Fibroblast of skin of scalp (primary cell): ENCODE results near the gene MME.

ENCODE experiments used
- DNase-seq: peaks from one replicate; pipeline ENCODE4 v3.0.0-alpha.2; 2013

Gene MME

DNA sequence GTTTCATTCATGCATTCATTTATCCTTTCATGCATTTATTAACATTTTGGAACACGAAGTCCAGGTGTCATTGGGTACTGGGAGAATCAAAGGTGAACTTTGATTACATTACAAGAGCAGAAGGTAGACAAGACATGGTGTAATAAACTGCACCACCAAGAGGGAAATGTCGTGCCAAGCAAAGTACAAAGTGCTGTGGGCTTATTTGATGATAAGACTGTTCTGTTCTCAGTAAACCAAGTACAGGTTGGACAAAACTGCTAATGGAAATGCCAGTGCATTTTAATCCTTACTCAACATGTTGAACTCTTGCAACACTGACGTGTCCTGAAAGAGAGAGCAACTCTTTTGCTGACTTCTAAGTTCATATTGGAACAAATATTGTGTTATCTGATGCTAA, 69.4 kb downstream of the MME start:
- DNase-seq, result no peak

DNA sequence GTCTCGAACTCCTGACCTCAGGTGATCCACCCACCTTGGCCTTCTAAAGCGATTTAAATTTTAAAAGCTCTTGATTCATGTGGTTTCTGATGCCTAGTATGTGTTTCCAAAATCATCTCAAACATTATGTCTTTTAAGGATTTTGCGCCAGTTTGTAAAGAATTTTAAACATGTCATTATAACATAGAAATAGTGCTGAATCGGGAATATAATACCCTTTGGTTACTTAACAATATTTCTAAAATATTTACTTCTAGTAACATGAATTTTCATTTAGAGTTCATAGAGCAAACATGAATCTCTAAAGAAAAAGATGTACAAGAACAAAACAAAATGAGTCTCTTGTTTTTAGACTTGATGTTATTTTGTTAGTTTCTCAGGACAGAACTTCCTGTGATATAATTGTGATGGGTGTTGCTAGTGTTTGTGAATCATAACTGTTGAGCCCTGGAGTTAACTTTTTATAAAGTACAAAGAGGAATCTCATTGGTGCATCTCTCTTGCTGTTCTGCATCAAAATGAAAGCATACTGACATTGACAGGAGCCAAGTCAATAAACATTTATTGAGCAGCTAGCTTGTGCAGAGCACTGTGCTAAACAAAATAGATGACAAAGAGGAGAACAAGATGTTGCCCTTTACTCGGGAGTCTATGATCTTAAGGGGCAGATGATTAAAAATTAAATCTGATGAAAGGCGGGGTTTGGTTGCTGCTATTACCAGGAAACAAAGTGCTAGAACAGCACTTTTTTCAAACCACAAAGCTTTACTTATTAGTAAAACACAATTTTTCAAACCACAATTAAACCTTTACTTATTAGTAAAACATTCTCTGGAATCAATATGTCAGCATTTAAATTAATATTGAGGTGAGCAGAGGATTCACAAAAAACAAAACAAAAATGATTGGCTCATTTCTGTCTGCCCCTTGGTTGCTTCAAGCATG, 73.4 kb downstream of the MME start:
- no peak for DNase-seq

GRCh38 chr3:155154255-155154654, 74.1 kb downstream of the MME start:
- no peak for DNase-seq

DNA sequence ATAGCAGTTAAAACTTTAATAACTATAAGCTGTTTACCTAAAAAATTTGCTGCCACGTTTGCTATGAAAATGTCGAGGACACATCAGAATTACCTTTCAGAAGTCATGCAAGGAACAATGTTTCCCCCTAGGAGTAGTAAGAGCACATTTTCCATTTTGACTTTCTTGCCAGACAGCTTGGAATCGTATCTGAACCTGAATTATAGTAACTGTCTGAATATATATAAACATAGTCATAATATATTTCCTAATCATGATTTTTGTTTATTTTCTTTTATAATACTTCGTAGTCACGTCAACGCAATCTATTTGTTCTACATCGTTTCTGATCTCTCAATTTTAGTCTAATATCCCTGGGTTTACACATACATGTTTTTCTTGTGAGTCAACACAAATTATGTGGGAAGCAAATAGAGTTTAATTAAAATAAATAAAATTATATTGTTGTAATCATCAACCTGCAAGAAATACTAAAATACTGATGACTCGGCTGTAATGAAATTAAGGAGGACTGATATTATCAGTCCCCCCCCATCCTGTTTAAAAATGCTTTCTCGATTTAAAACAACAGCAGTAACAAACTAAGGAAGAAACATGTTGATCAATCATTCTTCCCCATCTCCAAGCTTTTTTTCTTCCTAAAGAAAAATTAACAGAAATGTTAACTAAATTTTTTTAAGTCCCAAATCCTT, 78.4 kb downstream of the MME start:
- DNase-seq, result no peak

GRCh38 chr3:155159301-155159700, 79.2 kb downstream of the MME start:
- DNase-seq, result no peak

- no peak for DNase-seq
These were observed 81.6 kb downstream of the MME start for GRCh38 chr3:155161640-155162292.

GRCh38 chr3:155164306-155164705, 84.2 kb downstream of the MME start:
- DNase-seq, result no peak

GRCh38 chr3:155166441-155166840, 86.3 kb downstream of the MME start:
- DNase-seq, result no peak

DNA sequence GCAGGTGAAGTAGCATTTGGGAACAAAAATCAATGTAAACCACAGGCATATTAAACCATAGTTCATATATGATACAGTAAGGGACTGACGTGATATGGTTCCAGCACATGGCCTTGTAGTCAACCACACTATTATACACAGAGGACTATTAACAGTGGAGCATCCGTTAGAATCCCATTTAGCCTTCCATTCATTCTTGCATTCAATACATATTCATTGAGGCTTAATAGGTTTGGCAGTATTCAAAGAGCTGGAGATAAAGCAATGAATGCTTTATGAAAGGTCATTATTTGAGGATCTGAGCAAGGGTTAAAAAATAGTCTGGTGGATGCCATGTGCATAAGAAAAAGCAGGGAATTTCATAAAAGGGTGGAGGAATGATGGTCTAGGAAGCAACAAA, 89.1 kb downstream of the MME start:
- DNase-seq, result no peak

GRCh38 chr3:155173771-155174170, 93.7 kb downstream of the MME start:
- no peak for DNase-seq

DNA sequence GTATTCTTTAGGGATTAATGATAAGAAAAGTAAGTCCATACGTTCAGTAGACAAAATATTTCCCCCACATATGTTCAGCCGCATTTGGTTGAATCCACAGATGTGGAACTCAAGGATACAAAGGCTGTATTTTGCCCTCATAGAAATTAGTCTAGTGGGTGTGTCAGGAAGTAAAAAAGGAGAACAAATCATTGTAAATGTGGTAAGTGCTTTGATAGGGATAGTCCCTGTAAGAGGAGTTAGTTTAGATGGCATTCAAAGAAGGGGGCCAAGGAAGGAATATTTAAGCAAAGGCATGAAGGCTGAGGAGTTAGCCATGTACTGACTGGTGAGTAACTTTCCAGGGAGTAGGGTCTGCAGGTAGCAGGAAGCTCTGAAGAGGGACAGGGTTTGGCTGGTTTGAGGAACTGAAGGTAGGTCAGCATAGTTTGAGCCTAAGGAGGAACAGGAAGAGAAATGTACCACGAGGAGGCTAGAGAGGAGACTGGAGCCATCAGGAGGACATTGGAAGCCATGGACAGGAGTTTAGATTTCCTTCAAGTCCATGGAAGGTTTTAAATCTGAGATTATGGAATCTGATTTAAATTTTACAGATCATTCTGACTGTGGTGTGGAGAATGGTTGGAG, 98.8 kb downstream of the MME start:
- DNase-seq, result no peak

DNA sequence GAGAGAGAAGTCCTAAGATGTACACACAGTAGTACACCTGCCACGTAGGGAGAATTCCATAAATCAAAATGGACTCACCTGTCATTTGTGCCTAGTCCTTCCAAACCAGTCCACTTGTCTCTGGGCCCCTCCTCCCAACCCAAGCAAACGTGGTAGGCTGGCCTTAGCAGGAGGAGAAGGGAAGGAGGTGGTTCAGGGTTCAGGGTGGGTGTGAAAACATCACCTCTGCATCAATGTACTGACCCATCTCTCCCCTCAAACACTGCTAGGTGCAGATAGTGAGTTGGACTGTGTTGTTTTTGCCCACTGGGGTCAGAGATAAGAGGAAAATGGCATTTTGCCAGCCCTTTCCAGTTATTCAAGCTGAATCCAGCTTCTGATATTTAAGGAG, 99.3 kb downstream of the MME start:
- no peak for DNase-seq

DNA sequence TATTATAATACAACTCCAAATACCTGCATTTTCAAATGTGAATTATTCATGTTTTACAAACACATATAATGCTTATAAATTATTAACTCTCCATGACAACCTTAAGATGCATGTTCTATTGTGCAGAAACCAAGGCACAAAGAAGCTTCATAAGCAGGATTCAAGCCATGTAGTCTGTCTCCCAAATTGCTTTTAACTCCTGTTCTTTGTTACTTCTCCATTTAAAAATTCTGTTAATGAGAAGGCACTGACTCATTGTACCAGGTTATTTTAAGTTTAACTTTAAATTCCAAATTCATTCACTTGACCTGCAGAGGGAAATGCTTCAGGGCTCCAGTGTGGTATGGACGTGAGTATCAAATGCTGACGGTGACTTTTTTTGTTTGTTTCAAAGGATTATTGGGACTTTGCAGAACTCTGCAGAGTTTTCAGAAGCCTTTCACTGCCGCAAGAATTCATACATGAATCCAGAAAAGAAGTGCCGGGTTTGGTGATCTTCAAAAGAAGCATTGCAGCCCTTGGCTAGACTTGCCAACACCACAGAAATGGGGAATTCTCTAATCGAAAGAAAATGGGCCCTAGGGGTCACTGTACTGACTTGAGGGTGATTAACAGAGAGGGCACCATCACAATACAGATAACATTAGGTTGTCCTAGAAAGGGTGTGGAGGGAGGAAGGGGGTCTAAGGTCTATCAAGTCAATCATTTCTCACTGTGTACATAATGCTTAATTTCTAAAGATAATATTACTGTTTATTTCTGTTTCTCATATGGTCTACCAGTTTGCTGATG, 100.0 kb downstream of the MME start:
- no peak for DNase-seq

DNA sequence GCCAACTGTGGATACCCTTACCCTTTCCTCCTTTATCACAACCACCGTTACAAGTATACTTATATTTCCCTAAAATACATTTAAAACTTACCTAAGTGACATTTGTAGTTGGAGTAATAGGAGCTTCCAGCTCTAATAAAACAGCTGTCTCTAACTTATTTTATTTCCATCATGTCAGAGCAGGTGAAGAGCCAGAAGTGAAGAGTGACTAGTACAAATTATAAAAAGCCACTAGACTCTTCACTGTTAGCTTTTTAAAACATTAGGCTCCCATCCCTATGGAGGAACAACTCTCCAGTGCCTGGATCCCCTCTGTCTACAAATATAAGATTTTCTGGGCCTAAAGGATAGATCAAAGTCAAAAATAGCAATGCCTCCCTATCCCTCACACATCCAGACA, 102.3 kb downstream of the MME start:
- DNase-seq, result no peak

GRCh38 chr3:155184011-155184410, 103.9 kb downstream of the MME start:
- DNase-seq, result no peak

DNA sequence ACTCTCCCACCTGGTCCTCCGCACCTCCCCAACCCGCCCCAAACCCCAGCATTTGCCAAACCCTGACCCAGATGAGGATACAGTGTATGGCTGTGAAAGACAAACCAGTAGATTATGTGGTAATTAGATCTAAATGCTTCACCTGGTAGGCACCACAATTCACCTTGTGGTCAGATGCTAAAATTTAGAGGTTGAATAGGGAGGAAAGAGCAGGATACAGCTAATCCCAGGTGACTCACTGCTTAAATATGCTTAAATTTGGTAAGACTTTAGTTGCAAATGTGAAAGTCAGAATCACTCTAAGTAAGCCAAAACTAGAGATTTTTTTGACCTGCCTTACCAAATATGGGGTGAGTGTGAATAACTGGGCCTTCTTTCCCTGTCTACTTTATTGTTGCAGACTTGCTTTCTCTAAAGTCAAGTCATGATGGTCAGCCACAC, 105.5 kb downstream of the MME start:
- DNase-seq, result peak; percentile 68

DNA sequence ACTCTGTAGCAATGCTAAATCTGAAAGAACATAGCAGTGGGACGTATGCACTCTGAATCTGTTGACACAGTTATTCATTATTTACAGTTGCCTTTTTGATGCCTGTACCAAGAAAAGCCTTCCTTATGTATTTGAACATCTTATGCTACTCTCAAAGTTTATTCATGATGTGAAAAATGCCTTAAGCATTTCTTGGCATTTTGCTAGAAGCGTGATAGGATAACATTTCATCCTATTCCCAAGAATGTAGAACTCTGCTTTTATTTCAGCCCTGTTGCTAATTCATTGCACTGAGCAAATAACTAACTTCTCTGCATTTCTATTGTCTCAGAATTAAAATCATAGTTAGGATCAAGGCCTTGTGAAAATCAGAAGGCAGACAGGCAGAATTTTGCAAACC, 107.9 kb downstream of the MME start:
- peak; percentile 27 for DNase-seq

- no peak for DNase-seq
These were observed 109.4 kb downstream of the MME start for GRCh38 chr3:155189478-155189877.

- no peak for DNase-seq
These were observed 110.6 kb downstream of the MME start for GRCh38 chr3:155190691-155191090.

DNA sequence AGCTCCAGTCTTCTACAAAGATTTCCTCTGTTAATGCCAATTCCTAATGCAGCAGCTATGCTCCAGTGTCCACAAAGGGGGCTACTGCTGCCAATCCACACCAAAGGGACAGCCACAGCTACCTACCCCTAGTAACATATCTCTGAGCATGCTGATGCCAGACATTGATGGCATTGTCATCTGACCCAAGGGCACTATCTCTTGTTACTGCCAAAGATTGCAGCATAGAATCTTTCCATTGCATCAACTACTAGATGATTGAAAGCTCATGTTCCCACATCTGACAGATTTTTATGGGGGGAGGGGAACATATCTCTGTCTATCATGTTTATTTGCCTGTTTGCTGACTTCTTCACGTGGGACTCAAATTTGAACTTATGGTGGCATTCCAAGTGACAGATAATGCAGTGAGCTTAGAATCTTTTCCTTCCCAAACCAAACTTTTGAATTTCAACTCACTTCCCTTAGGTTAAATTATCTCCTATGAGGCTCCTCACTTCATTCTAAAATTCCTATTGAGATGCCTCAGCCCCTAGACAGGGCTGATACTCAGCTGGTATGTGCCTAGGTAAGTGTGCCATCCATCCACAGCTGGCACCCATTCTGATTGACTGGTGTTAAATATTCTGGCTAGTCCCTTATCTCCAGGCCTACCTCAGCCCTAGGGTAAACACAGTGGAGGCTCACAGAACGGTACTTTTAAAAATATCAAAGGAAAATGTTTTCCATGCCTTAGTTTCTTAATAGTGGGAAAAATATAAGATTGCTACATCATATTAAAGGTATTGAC, 113.0 kb downstream of the MME start:
- no peak for DNase-seq

GRCh38 chr3:155193868-155194267, 113.7 kb downstream of the MME start:
- DNase-seq, result no peak
